Suprapubic skin (tissue), 4 donors: ENCODE data around the gene NCKAP5L. TPM values are rescaled to one million over a fixed set of nuclear protein-coding genes. Genes with fewer than 3 reads are reported as not detected.

Experiments
- DNase-seq, 2 donors: peaks; one replicate each; pipeline ENCODE4 v3.0.0-alpha.2; 2019; ENCODE audit warnings: low spot score in 2 of 2
- H3K27ac ChIP-seq: fragments of 200-600 bp; sonication (generic); one replicate; pipeline ENCODE4 v1.5.1; 2019
- H3K27me3 ChIP-seq: fragments of 200-600 bp; sonication (generic); one replicate; pipeline ENCODE4 v1.5.1; 2019
- H3K36me3 ChIP-seq: fragments of 200-600 bp; sonication (generic); one replicate; pipeline ENCODE4 v1.5.1; 2019
- H3K4me1 ChIP-seq: fragments of 200-600 bp; sonication (generic); one replicate; pipeline ENCODE4 v1.5.1; 2019
- H3K4me3 ChIP-seq: fragments of 200-600 bp; sonication (generic); one replicate; pipeline ENCODE4 v1.5.1; 2019; ENCODE audit warnings: mild to moderate bottlenecking
- H3K9me3 ChIP-seq: fragments of 200-600 bp; sonication (generic); one replicate; pipeline ENCODE4 v1.5.1; 2019
- CTCF ChIP-seq, 2 donors: fragments of 200-600 bp in 1 of 2; fragments of 450-650 bp in 1 of 2; sonication (generic) in 1 of 2; IDR thresholded peaks; one replicate each; pipeline ENCODE4 v1.5.1; 2016 to 2019; ENCODE audit warnings: antibody characterized with exemption in 2 of 2, mild to moderate bottlenecking in 1 of 2, moderate library complexity in 1 of 2
- EP300 ChIP-seq: sonication (generic); formaldehyde crosslinking; IDR thresholded peaks from one replicate; pipeline ENCODE4 v1.6.1; 2017; ENCODE audit warnings: antibody characterized with exemption
- POLR2A ChIP-seq, 2 donors: fragments of 450-650 bp; IDR thresholded peaks; one replicate each; pipeline ENCODE4 v1.6.1; 2017; ENCODE audit warnings: antibody characterized with exemption in 2 of 2, mild to moderate bottlenecking in 2 of 2, moderate library complexity in 2 of 2
- POLR2AphosphoS5 ChIP-seq, 3 donors: sonication (generic); formaldehyde crosslinking; IDR thresholded peaks; one replicate each; pipeline ENCODE4 v1.6.1; 2017; ENCODE audit warnings: antibody characterized with exemption in 3 of 3
- WGBS: methylation state at CpG from one replicate; pipeline ENCODE4 v1.1.5; 2018; 5-methylcytosine and 5-hydroxymethylcytosine counted together
- total RNA-seq, 4 donors: library from RNA; depleted of rRNA; stranded (reverse); fragments of >200 nt; gene quantifications; one replicate each; pipeline ENCODE4 v1.1.0, GENCODE V29; 2016

Gene NCKAP5L
- total RNA-seq, 4 donors from 2014 or later, result 8.2 to 12.2 (median 8.8) TPM

DNA sequence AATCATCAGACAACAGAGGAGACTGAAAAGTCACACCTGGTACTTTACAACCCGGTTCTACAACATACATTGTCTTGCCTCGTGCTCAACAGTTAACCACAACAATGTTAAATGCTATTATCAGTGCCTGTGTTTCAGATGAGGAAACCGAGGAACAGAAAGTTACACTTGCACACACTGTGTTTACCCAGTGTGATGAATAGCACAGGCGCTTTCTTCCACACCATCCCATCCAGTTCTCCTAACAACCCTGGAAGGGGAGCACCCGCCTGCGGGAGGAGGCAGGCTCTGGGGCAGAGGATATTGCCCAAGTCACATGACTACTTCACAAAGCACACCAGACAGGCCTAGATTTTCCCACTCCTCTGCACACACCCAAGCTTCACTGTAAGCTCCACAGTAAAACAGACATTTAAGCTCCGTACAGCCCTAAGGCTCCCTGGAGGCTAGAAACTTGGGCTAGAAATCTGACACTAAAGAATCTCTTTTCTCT is 21.8 kb downstream of the NCKAP5L start:
- H3K4me3 ChIP-seq, result no peak overlapping the region
- H3K27ac ChIP-seq, result no peak overlapping the region
- peaks cover 27% of the 10 kb centered on the region for H3K4me1 ChIP-seq
- no peaks in the 10 kb centered on the region for H3K9me3 ChIP-seq
- TF ChIP-seq CTCF (IDR thresholded peaks at IDR 0.05), result no peak
- no peak for TF ChIP-seq EP300
- no peak for TF ChIP-seq POLR2A (IDR thresholded peaks at IDR 0.05)
- no peak for TF ChIP-seq POLR2AphosphoS5 (IDR thresholded peaks at IDR 0.05)
- H3K36me3 ChIP-seq, result peaks cover 36% of the 10 kb centered on the region
- peak in 1 of 2 donors; percentile 20 for DNase-seq
- H3K27me3 ChIP-seq, result no peaks in the 10 kb centered on the region
- WGBS, result 79% methylated on average over 7 of the region's 7 CpGs

DNA sequence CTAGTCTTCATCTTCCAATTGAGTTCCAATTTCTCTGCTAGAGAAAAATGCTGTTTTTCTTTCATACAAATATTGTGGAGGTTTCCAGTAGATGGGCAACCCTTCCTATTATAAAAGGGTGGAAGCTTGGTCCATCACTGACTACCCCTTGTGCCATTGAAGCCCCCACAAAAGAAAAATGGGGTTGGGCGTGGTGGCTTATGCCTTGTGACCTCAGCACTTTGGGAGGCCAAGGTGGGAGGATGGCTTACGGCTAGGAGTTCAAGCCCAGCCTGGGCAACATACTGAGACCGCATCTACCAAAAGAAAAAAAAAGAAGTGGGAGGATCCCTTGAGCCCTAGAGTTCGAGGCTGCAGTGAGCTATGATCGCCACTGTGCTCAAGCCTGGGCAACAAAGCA is 22.8 kb downstream of the NCKAP5L start:
- WGBS, result 91% methylated on average over 5 of the region's 5 CpGs
- H3K9me3 ChIP-seq, result no peaks in the 10 kb centered on the region
- no peak overlapping the region for H3K27ac ChIP-seq
- TF ChIP-seq POLR2AphosphoS5 (IDR thresholded peaks at IDR 0.05), result no peak
- TF ChIP-seq CTCF (IDR thresholded peaks at IDR 0.05), result no peak
- no peak for TF ChIP-seq POLR2A (IDR thresholded peaks at IDR 0.05)
- TF ChIP-seq EP300, result no peak
- H3K36me3 ChIP-seq, result peaks cover 44% of the 10 kb centered on the region
- H3K4me3 ChIP-seq, result no peak overlapping the region
- peaks cover 29% of the 10 kb centered on the region for H3K4me1 ChIP-seq
- DNase-seq, result peak in 1 of 2 donors; percentile 10
- no peaks in the 10 kb centered on the region for H3K27me3 ChIP-seq

DNA sequence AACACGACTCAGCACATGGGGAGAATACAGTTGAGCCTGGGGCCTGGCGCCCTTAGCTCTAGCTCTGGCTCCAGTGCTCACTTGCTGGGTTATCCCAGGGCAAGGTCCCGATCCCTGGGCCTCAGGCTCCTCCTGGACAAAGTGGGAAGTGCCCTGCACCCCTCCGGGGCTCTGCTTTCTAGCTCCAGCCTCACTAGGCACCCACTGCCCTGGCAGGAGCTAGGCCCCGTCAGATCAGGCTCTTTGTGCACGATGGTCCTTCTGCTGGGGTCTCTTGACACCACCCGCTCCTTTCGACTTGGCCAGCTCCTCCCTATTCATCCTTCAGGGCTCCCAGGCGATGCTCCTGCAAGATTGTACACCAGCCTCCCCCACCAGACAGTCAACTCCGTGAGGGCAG is 23.4 kb downstream of the NCKAP5L start:
- no peaks in the 10 kb centered on the region for H3K27me3 ChIP-seq
- H3K9me3 ChIP-seq, result no peaks in the 10 kb centered on the region
- DNase-seq, result no peak
- no peak overlapping the region for H3K27ac ChIP-seq
- peaks cover 48% of the 10 kb centered on the region for H3K36me3 ChIP-seq
- TF ChIP-seq POLR2AphosphoS5 (IDR thresholded peaks at IDR 0.05) (no peak), EP300 (no peak), POLR2A (IDR thresholded peaks at IDR 0.05) (no peak), CTCF (IDR thresholded peaks at IDR 0.05) (no peak)
- 84% methylated on average over 10 of the region's 10 CpGs for WGBS
- H3K4me1 ChIP-seq, result peaks cover 24% of the 10 kb centered on the region
- no peak overlapping the region for H3K4me3 ChIP-seq

DNA sequence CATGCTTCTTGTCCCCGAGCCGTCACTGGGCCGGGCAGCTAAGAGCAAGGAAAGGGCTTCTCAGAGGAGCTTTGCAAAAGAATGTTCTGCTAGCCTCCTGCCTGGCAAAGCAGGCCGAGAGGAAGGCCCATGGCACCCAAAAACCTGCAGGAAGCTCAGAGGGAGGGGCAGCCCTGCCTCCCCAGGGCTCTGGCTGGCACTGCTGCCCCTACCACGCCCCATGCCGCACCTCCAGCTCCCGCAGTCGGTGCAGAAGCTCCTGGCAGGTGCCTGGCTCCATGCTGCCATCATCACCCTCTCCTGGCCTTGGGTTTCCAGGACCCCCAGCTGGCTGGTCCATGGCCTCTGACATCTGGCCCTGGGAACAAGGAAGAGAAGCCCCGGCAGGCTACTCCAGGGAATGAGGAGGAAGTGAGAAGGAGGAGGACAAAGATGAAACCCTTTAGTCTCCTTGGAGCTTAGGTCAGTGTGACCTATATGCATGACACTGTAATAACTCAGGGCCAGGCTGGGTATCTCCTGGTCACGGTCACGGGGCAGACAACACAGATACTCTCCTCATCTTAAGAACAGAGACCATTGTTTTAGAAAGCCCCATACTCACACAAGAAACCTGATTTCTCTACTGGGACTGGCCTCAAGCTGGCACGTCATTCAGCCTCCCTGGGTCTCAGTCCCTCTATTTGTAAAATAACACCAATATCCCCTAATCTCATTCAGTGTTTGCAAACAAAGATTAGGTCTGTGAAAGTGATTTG is 24.3 kb downstream of the NCKAP5L start:
- no peak for DNase-seq
- TF ChIP-seq POLR2AphosphoS5 (IDR thresholded peaks at IDR 0.05) (no peak), EP300 (no peak), POLR2A (IDR thresholded peaks at IDR 0.05) (no peak), CTCF (IDR thresholded peaks at IDR 0.05) (no peak)
- H3K4me3 ChIP-seq, result no peak overlapping the region
- H3K9me3 ChIP-seq, result no peaks in the 10 kb centered on the region
- H3K27me3 ChIP-seq, result no peaks in the 10 kb centered on the region
- WGBS, result 61% methylated on average over 12 of the region's 12 CpGs
- H3K36me3 ChIP-seq, result peaks cover 48% of the 10 kb centered on the region
- H3K4me1 ChIP-seq, result peaks cover 15% of the 10 kb centered on the region
- no peak overlapping the region for H3K27ac ChIP-seq

DNA sequence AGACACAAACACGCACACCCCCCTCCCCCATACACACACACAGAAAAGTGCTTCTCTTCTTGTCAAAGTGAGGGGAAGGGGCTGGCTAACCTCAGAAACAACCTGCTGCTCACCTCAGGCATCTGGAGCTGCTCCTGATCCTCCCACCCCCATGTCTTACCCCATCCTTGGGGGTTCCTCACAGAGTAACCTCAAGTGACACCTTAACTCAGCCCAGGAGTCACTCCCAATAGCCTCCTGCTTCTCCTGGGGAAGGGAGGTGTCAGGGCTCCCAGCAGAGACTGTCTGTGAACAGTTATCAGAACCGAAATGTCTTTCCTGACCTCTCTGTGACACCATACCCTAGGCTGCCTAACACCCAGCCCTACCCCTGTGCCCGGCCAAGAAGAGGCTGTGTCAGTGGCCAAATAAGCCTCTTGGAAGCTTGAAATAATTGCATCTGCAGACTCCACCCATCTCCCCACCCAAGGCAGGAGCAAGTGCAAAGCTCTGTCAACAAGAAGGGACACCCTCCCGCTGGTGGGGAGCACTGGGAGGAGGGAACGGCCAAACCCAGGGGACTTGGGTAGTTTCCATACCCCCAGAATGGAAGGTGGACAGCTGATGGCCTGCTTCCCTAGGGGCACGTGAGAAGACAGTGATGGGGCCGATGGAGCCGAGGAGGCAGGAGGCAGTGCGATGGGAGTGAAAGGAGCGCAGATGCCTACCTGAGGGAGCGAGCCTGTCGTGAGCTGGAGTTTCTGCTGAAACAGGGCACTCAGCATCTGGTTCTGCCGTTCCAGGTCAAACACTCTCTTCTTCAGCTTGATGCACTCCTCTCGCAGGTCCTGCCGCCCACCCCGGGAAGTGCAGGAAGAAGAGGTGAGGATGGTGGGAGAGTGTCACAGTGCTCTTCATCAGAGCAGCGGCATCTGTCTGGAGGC is 26.8 kb downstream of the NCKAP5L start:
- TF ChIP-seq POLR2AphosphoS5 (IDR thresholded peaks at IDR 0.05), result no peak
- no peak for TF ChIP-seq POLR2A (IDR thresholded peaks at IDR 0.05)
- no peak for TF ChIP-seq CTCF (IDR thresholded peaks at IDR 0.05)
- no peak for TF ChIP-seq EP300
- Histone ChIP-seq H3K27ac (no peak overlapping the region), H3K4me1 (peaks cover 7% of the 10 kb centered on the region), H3K27me3 (no peaks in the 10 kb centered on the region), H3K36me3 (peaks cover 72% of the 10 kb centered on the region), H3K9me3 (no peaks in the 10 kb centered on the region), H3K4me3 (no peak overlapping the region)
- no peak for DNase-seq
- WGBS, result 75% methylated on average over 17 of the region's 17 CpGs
